Measurements from ENCODE around the gene SYT9.

DNA sequence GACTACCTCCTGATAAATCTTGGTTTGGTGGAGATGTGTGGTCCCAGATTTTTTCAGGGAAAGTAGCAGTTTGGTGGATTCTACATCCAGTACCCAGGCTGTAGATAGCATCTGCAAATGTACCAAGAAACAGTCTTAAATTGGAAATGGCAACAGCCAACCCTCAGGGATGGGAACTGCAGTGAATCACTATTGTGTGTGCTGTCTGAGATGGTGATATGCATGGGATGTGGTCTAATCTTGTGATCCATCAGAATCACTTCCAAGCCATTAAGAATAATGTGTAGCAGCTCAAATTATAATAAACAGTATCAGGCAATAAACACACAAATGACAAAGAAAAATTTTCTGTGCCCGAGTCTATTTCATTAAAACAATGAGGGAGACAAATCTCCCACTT lies 237.0 kb downstream of the SYT9 start:
- TF ChIP-seq, protein P1, sequence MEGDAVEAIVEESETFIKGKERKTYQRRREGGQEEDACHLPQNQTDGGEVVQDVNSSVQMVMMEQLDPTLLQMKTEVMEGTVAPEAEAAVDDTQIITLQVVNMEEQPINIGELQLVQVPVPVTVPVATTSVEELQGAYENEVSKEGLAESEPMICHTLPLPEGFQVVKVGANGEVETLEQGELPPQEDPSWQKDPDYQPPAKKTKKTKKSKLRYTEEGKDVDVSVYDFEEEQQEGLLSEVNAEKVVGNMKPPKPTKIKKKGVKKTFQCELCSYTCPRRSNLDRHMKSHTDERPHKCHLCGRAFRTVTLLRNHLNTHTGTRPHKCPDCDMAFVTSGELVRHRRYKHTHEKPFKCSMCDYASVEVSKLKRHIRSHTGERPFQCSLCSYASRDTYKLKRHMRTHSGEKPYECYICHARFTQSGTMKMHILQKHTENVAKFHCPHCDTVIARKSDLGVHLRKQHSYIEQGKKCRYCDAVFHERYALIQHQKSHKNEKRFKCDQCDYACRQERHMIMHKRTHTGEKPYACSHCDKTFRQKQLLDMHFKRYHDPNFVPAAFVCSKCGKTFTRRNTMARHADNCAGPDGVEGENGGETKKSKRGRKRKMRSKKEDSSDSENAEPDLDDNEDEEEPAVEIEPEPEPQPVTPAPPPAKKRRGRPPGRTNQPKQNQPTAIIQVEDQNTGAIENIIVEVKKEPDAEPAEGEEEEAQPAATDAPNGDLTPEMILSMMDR (IDR thresholded peaks at IDR 0.05) = no peak
- no peak for TF ChIP-seq MAFK (IDR thresholded peaks at IDR 0.05; ENCODE audit: partially characterized antibody)
- TF ChIP-seq CHD2 (IDR thresholded peaks at IDR 0.05; ENCODE audit: low read length, partially characterized antibody) = no peak
- no peak for TF ChIP-seq GATA3 (IDR thresholded peaks at IDR 0.05; ENCODE audit: borderline replicate concordance)
- TF ChIP-seq HOXA7 (CRISPR knock-in tag; IDR thresholded peaks at IDR 0.05) = no peak
- no peak for TF ChIP-seq CEBPB (IDR thresholded peaks at IDR 0.05)
- no peak for TF ChIP-seq PHF8 (IDR thresholded peaks at IDR 0.05; ENCODE audit: borderline replicate concordance, low read depth)
- TF ChIP-seq, protein P2, sequence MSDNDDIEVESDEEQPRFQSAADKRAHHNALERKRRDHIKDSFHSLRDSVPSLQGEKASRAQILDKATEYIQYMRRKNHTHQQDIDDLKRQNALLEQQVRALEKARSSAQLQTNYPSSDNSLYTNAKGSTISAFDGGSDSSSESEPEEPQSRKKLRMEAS (IDR thresholded peaks at IDR 0.05) = no peak
- no peak for TF ChIP-seq ZFP36 (IDR thresholded peaks at IDR 0.05; ENCODE audit: borderline replicate concordance, partially characterized antibody)
- TF ChIP-seq, protein P3, sequence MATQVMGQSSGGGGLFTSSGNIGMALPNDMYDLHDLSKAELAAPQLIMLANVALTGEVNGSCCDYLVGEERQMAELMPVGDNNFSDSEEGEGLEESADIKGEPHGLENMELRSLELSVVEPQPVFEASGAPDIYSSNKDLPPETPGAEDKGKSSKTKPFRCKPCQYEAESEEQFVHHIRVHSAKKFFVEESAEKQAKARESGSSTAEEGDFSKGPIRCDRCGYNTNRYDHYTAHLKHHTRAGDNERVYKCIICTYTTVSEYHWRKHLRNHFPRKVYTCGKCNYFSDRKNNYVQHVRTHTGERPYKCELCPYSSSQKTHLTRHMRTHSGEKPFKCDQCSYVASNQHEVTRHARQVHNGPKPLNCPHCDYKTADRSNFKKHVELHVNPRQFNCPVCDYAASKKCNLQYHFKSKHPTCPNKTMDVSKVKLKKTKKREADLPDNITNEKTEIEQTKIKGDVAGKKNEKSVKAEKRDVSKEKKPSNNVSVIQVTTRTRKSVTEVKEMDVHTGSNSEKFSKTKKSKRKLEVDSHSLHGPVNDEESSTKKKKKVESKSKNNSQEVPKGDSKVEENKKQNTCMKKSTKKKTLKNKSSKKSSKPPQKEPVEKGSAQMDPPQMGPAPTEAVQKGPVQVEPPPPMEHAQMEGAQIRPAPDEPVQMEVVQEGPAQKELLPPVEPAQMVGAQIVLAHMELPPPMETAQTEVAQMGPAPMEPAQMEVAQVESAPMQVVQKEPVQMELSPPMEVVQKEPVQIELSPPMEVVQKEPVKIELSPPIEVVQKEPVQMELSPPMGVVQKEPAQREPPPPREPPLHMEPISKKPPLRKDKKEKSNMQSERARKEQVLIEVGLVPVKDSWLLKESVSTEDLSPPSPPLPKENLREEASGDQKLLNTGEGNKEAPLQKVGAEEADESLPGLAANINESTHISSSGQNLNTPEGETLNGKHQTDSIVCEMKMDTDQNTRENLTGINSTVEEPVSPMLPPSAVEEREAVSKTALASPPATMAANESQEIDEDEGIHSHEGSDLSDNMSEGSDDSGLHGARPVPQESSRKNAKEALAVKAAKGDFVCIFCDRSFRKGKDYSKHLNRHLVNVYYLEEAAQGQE (IDR thresholded peaks at IDR 0.05) = no peak

All from A549 (cell line).